Measurements from ENCODE around the gene FKBP7. TPM values are rescaled to one million over a fixed set of nuclear protein-coding genes. Genes with fewer than 3 reads are reported as not detected.

Gene FKBP7
- total and polyA plus RNA-seq, 2 of the 13 experiments (the other 11 are each of a cell fraction or from before 2014, with no cell fraction given) = 12.4 to 14.8 TPM

DNA sequence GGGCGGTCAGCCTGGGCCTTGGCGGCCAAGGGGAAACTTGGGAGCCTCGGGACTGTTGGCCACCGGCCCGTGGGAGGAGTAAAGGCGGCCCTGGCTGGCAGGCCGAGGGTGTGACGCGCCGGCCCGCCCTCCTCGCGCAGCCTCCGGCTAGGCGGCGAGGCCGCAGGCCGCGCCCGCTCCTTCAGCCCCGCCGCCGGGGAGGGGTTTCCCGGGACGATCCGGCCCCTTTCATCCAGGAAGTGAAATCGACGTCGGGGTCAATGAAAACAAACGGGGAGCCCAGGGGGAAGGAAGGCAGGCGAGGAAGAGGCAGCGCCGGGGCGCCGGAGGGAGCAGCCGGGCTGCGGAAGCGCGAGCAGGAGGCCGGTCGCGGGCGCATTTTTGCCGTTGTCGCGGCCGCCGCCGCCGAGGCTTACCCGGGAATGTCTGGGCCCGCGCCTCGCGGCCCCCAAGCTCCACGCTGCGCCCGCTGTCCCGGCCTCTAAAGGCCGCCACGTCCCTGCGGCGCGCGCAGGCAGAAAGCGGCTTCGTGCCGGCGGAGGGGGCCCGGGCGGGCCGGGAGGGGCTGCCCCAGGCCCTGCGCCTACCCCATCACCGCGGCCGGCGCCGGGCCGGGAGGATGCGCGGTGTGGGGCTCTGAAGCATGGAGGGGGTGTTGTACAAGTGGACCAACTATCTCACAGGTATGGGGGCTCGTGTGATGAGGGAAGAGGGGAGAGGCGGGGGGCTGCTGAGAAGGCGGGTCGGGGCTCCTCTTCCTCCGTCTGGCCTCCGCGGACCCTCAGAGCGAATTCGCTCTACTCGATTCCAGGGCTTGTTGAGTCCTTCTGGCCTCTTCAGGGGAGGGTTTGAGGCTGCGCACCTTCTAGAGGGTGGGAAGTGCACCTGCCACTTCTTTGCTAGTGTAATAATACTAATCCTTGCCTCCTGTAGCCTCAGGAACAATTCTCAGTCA, 2.1 kb upstream of the FKBP7 start, which contains the start of gene PLEKHA3 (continued):
- TF ChIP-seq, protein P1, sequence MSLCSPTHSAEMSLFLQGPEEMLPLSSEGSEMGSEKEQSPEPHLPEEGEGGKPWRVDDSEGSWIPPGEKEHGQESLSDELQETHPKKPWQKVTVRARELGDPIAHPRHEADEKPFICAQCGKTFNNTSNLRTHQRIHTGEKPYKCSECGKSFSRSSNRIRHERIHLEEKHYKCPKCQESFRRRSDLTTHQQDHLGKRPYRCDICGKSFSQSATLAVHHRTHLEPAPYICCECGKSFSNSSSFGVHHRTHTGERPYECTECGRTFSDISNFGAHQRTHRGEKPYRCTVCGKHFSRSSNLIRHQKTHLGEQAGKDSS (CRISPR knock-in tag; IDR thresholded peaks at IDR 0.05; ENCODE audit: borderline replicate concordance, low read depth) = 0 out of 2 replicates have a peak, but pooled peaks have one; percentile 78
- TF ChIP-seq, protein P2, sequence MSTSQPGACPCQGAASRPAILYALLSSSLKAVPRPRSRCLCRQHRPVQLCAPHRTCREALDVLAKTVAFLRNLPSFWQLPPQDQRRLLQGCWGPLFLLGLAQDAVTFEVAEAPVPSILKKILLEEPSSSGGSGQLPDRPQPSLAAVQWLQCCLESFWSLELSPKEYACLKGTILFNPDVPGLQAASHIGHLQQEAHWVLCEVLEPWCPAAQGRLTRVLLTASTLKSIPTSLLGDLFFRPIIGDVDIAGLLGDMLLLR (CRISPR knock-in tag; IDR thresholded peaks at IDR 0.05) = peak; percentile 68; the same call in 1 of the 2 replicates
- TF ChIP-seq, protein P3, sequence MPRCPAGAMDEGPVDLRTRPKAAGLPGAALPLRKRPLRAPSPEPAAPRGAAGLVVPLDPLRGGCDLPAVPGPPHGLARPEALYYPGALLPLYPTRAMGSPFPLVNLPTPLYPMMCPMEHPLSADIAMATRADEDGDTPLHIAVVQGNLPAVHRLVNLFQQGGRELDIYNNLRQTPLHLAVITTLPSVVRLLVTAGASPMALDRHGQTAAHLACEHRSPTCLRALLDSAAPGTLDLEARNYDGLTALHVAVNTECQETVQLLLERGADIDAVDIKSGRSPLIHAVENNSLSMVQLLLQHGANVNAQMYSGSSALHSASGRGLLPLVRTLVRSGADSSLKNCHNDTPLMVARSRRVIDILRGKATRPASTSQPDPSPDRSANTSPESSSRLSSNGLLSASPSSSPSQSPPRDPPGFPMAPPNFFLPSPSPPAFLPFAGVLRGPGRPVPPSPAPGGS (CRISPR knock-in tag; IDR thresholded peaks at IDR 0.05) = 0 out of 2 replicates have a peak, but pooled peaks have one; percentile 44
- peak; percentile 55; the same call in 1 of the 2 replicates for TF ChIP-seq ZBTB38 (CRISPR knock-in tag; IDR thresholded peaks at IDR 0.05)
- TF ChIP-seq RCOR2 (CRISPR knock-in tag; IDR thresholded peaks at IDR 0.05) = no peak
- TF ChIP-seq, protein P4, sequence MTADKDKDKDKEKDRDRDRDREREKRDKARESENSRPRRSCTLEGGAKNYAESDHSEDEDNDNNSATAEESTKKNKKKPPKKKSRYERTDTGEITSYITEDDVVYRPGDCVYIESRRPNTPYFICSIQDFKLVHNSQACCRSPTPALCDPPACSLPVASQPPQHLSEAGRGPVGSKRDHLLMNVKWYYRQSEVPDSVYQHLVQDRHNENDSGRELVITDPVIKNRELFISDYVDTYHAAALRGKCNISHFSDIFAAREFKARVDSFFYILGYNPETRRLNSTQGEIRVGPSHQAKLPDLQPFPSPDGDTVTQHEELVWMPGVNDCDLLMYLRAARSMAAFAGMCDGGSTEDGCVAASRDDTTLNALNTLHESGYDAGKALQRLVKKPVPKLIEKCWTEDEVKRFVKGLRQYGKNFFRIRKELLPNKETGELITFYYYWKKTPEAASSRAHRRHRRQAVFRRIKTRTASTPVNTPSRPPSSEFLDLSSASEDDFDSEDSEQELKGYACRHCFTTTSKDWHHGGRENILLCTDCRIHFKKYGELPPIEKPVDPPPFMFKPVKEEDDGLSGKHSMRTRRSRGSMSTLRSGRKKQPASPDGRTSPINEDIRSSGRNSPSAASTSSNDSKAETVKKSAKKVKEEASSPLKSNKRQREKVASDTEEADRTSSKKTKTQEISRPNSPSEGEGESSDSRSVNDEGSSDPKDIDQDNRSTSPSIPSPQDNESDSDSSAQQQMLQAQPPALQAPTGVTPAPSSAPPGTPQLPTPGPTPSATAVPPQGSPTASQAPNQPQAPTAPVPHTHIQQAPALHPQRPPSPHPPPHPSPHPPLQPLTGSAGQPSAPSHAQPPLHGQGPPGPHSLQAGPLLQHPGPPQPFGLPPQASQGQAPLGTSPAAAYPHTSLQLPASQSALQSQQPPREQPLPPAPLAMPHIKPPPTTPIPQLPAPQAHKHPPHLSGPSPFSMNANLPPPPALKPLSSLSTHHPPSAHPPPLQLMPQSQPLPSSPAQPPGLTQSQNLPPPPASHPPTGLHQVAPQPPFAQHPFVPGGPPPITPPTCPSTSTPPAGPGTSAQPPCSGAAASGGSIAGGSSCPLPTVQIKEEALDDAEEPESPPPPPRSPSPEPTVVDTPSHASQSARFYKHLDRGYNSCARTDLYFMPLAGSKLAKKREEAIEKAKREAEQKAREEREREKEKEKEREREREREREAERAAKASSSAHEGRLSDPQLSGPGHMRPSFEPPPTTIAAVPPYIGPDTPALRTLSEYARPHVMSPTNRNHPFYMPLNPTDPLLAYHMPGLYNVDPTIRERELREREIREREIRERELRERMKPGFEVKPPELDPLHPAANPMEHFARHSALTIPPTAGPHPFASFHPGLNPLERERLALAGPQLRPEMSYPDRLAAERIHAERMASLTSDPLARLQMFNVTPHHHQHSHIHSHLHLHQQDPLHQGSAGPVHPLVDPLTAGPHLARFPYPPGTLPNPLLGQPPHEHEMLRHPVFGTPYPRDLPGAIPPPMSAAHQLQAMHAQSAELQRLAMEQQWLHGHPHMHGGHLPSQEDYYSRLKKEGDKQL (CRISPR knock-in tag; IDR thresholded peaks at IDR 0.05; ENCODE audit: low read depth) = no peak; the same call in 1 of the 2 replicates
- 0 out of 2 replicates have a peak, but pooled peaks have one; percentile 32 for TF ChIP-seq SMYD3 (CRISPR knock-in tag; IDR thresholded peaks at IDR 0.05)
- no peak for TF ChIP-seq U2AF1 (optimal IDR thresholded peaks at IDR 0.05; ENCODE audit: low read depth, low read length)
- TF ChIP-seq, protein P5, sequence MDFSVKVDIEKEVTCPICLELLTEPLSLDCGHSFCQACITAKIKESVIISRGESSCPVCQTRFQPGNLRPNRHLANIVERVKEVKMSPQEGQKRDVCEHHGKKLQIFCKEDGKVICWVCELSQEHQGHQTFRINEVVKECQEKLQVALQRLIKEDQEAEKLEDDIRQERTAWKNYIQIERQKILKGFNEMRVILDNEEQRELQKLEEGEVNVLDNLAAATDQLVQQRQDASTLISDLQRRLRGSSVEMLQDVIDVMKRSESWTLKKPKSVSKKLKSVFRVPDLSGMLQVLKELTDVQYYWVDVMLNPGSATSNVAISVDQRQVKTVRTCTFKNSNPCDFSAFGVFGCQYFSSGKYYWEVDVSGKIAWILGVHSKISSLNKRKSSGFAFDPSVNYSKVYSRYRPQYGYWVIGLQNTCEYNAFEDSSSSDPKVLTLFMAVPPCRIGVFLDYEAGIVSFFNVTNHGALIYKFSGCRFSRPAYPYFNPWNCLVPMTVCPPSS (IDR thresholded peaks at IDR 0.05) = no peak
- no peak for TF ChIP-seq JUNB (CRISPR knock-in tag; IDR thresholded peaks at IDR 0.05; ENCODE audit: borderline replicate concordance)
- no peak for TF ChIP-seq ZNF34 (CRISPR knock-in tag; IDR thresholded peaks at IDR 0.05; ENCODE audit: borderline replicate concordance)
- no peak for TF ChIP-seq ZNF33B (CRISPR knock-in tag; IDR thresholded peaks at IDR 0.05)
- TF ChIP-seq ZNF678 (CRISPR knock-in tag; IDR thresholded peaks at IDR 0.05) = no peak
- TF ChIP-seq ZSCAN29 (CRISPR knock-in tag; conservative IDR thresholded peaks at IDR 0.05) = peak; percentile 7; the same call in 1 of the 2 replicates
- TF ChIP-seq ZMAT3 (CRISPR knock-in tag; conservative IDR thresholded peaks at IDR 0.05) = no peak; the same call in 1 of the 2 replicates
